Measurements from ENCODE around the gene CLTC.

The CLTC gene

DNA sequence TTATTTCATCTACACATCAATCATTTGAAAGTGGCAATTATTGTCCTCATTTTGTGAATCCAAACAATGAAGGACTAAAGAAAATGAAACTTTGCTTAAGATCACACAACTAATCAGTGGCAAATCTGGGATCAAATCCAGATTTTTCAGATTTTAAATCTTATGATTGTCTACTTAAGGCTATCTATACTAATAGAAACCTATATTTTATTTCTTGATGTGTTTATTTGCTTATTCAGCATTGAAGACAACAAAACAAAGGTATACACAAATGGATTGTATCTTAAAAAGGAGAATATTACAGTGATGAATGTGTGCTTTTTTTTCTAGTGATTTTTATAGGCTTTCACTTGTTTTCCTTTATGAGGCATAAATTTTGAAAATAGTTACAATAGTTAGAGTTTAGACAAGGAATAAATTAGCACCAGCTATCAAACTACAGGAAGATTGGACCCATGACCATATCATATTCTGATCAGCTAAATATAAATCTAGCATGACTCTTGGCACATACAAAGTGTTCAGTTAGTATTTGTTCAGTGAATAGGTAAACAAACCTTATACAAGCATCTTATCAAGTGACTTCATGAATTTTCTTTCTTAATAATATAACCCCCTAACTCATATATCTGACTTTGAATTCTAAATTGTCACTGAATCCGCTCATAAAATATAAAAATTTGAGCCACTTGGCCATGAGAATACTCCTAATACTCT, 108.3 kb downstream of the CLTC start:
- H2AFZ ChIP-seq (ENCODE audit: low read depth, low read length) = no peak overlapping the region
- no peaks in the 10 kb centered on the region for H3K27me3 ChIP-seq (ENCODE audit: insufficient read depth, low read length, poor library complexity)
- H3K79me2 ChIP-seq (ENCODE audit: insufficient read depth, low read length) = peaks cover 52% of the 10 kb centered on the region
- H3K9me3 ChIP-seq (ENCODE audit: insufficient read depth, low read length, severe bottlenecking) = no peaks in the 10 kb centered on the region
- peaks cover 2% of the 10 kb centered on the region; the same call in 1 of the 2 replicates for H4K20me1 ChIP-seq (ENCODE audit: insufficient read depth, low read length)
- DNase-seq = no peak
- no peak for ATAC-seq (ENCODE audit: insufficient read depth, low read depth)
- H3K36me3 ChIP-seq (ENCODE audit: insufficient read depth, low read length) = no peaks in the 10 kb centered on the region
- H3K4me3 ChIP-seq (ENCODE audit: low read depth in 1 of 2, low read length in 2 of 2) = no peak overlapping the region
- no peaks in the 10 kb centered on the region for H3K4me1 ChIP-seq (ENCODE audit: insufficient read depth, low read length)
- H3K27ac ChIP-seq (ENCODE audit: low read length) = no peak overlapping the region
- no peak overlapping the region for H3K4me2 ChIP-seq (ENCODE audit: insufficient read depth, low read length)
- TF ChIP-seq, protein P1, sequence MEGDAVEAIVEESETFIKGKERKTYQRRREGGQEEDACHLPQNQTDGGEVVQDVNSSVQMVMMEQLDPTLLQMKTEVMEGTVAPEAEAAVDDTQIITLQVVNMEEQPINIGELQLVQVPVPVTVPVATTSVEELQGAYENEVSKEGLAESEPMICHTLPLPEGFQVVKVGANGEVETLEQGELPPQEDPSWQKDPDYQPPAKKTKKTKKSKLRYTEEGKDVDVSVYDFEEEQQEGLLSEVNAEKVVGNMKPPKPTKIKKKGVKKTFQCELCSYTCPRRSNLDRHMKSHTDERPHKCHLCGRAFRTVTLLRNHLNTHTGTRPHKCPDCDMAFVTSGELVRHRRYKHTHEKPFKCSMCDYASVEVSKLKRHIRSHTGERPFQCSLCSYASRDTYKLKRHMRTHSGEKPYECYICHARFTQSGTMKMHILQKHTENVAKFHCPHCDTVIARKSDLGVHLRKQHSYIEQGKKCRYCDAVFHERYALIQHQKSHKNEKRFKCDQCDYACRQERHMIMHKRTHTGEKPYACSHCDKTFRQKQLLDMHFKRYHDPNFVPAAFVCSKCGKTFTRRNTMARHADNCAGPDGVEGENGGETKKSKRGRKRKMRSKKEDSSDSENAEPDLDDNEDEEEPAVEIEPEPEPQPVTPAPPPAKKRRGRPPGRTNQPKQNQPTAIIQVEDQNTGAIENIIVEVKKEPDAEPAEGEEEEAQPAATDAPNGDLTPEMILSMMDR (IDR thresholded peaks at IDR 0.05; ENCODE audit: borderline replicate concordance, extremely low read depth, low read length, poor library complexity, severe bottlenecking) = no peak
- H3K9ac ChIP-seq (ENCODE audit: low read depth, low read length) = no peak overlapping the region

DNA sequence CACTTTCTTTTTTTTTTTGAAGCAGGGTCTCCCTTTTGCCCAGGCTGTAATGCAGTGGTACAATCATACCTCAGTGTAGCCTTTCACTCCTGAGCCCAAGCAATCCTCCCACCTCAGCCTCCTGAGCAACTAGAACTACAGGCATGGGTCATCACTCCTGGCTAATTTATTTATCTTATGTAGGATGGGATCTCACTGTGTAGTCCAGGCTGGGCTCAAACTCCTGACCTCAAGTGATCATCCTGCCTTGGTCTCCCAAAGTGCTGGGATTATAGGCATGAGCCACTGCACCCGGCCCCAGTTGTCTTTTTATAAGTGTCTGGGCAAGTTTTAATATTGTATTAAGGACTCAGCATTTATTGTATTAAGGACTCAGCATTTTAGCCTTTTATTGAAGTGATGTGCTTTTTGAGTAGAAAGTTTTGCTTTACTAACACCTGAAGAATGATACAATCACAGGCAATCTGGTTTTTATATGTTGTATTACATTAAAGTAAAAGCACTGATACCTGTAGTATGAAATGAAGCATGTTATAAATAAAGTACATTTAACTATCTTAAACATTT, 110.7 kb downstream of the CLTC start:
- Histone ChIP-seq H3K79me2 (ENCODE audit: insufficient read depth, low read length) (peaks cover 38% of the 10 kb centered on the region), H3K9me3 (ENCODE audit: insufficient read depth, low read length, severe bottlenecking) (no peaks in the 10 kb centered on the region), H2AFZ (ENCODE audit: low read depth, low read length) (no peak overlapping the region), H3K4me1 (ENCODE audit: insufficient read depth, low read length) (no peaks in the 10 kb centered on the region), H4K20me1 (ENCODE audit: insufficient read depth, low read length) (no peaks in the 10 kb centered on the region), H3K36me3 (ENCODE audit: insufficient read depth, low read length) (no peaks in the 10 kb centered on the region; the same call in 1 of the 2 replicates), H3K27ac (ENCODE audit: low read length) (no peak overlapping the region), H3K9ac (ENCODE audit: low read depth, low read length) (no peak overlapping the region), H3K4me3 (ENCODE audit: low read depth in 1 of 2, low read length in 2 of 2) (no peak overlapping the region), H3K27me3 (ENCODE audit: insufficient read depth, low read length, poor library complexity) (no peaks in the 10 kb centered on the region), H3K4me2 (ENCODE audit: insufficient read depth, low read length) (no peak overlapping the region)
- DNase-seq = no peak
- TF ChIP-seq, protein P1 (IDR thresholded peaks at IDR 0.05; ENCODE audit: borderline replicate concordance, extremely low read depth, low read length, poor library complexity, severe bottlenecking) = no peak
- TF ChIP-seq EZH2 (IDR thresholded peaks at IDR 0.05; ENCODE audit: borderline replicate concordance, low read depth, low read length, severe bottlenecking) = no peak
- ATAC-seq (ENCODE audit: insufficient read depth, low read depth) = no peak

DNA sequence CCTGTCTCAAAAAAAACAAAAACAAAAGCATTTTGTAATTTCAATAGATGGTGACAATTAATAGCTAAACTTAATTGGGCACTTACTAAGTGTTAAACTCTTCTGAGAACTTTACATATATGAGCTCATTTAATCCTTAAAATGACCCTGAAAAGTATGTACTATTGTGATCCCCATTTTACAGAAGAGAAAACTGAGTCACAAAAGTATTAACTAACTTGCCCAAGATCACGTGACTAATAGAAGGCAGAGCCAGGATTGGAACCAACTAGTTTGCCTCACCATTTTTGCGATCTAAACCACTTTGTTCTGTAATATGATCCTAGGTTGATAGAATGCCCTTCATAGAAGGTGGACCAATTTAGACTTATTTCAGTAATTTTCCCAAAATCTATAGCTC, 114.0 kb downstream of the CLTC start:
- DNase-seq = no peak
- H3K79me2 ChIP-seq (ENCODE audit: insufficient read depth, low read length) = peaks cover 11% of the 10 kb centered on the region; the same call in 1 of the 2 replicates

More for the DNA sequence above, 114.0 kb downstream of the CLTC start:
- no peak for ATAC-seq (ENCODE audit: insufficient read depth, low read depth)
- Histone ChIP-seq H3K27ac (ENCODE audit: low read length) (no peak overlapping the region), H3K36me3 (ENCODE audit: insufficient read depth, low read length) (peaks cover 5% of the 10 kb centered on the region; the same call in 1 of the 2 replicates), H2AFZ (ENCODE audit: low read depth, low read length) (no peak overlapping the region), H4K20me1 (ENCODE audit: insufficient read depth, low read length) (no peaks in the 10 kb centered on the region), H3K4me2 (ENCODE audit: insufficient read depth, low read length) (no peak overlapping the region), H3K27me3 (ENCODE audit: insufficient read depth, low read length, poor library complexity) (no peaks in the 10 kb centered on the region), H3K9me3 (ENCODE audit: insufficient read depth, low read length, severe bottlenecking) (no peaks in the 10 kb centered on the region), H3K4me1 (ENCODE audit: insufficient read depth, low read length) (no peaks in the 10 kb centered on the region), H3K9ac (ENCODE audit: low read depth, low read length) (no peak overlapping the region), H3K4me3 (ENCODE audit: low read depth in 1 of 2, low read length in 2 of 2) (no peak overlapping the region)
- TF ChIP-seq, protein P1 (IDR thresholded peaks at IDR 0.05; ENCODE audit: borderline replicate concordance, extremely low read depth, low read length, poor library complexity, severe bottlenecking) = no peak
- TF ChIP-seq EZH2 (IDR thresholded peaks at IDR 0.05; ENCODE audit: borderline replicate concordance, low read depth, low read length, severe bottlenecking) = no peak

Measured in DND-41 (cell line).